Colonic mucosa (tissue), 4 donors: ENCODE measurements around the gene BTG1. TPM values are rescaled to one million over a fixed set of nuclear protein-coding genes. Genes with fewer than 3 reads are reported as not detected.
"Not testable (repeated sequence)": the region's sequence is repeated elsewhere in the genome, so short reads cannot be mapped to it uniquely, and the experiment has no call there.

Experiments
- DNase-seq: peaks from one replicate; pipeline ENCODE4 v3.0.0-alpha.2; 2020
- H3K27ac ChIP-seq: fragments of 200-600 bp; one replicate; pipeline ENCODE4 v1.8.0; 2021
- H3K27me3 ChIP-seq: fragments of 200-600 bp; one replicate; pipeline ENCODE4 v1.8.0; 2021
- H3K36me3 ChIP-seq: fragments of 200-600 bp; one replicate; pipeline ENCODE4 v1.8.0; 2021
- H3K4me1 ChIP-seq: fragments of 200-600 bp; one replicate; pipeline ENCODE4 v1.8.0; 2021; ENCODE audit warnings: mild to moderate bottlenecking
- H3K4me3 ChIP-seq: fragments of 200-600 bp; one replicate; pipeline ENCODE4 v1.8.0; 2021
- H3K9ac ChIP-seq, 2 donors: one replicate each; pipeline ENCODE4 v1.7.0; 2013; ENCODE audit warnings: control low read depth in 2 of 2, low read depth in 2 of 2, low read length in 2 of 2
- H3K9me3 ChIP-seq: fragments of 200-600 bp; one replicate; pipeline ENCODE4 v1.8.0; 2021
- intact Hi-C: fragments of 100-400 bp; cut with DNase I; formaldehyde crosslinking; loops from one replicate; pipeline ENCODE4 v1.14.1; 2022
- total RNA-seq, 2 donors: library from RNA; stranded (reverse); fragmentation: NEBNext Ultra II Directional in 1 of 2; extraction: Animal tissue kit (Norgen Biotek cat#: 25700) in 1 of 2; gene quantifications; one replicate each; pipeline ENCODE4 v1.2.1, GENCODE V29; 2021
- TF ChIP-seq, protein P1 (sequence below): fragments of 200-600 bp; IDR thresholded peaks from one replicate; pipeline ENCODE4 v1.8.0; 2022; ENCODE audit warnings: antibody characterized with exemption, mild to moderate bottlenecking
- donor health status: healthy.
- donor health status: DM: no; HTN: no; CAD: no.
- donor health status: DM: no; HTN: no; CAD: no.

Gene BTG1
- total RNA-seq, 2 donors from 2014 or later = 87.1 to 152 TPM

DNA sequence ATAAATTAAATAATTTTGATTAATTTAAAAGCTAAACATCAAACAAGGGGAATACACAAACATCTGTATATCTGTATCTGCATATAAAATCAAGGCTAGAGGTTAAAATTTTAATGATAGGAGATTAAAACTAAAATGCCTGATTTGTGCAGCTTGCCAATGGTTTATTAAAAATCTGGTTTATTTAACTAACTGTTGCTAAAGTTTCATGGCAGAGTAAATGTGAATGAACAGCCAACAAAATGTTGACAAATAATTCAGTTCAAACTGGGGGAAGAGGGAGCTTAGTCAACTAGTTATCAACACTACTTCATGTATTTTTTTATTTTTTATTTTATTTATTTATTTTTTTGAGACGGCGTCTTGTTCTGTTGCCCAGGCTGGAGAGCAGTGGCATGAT lies 43.0 kb downstream of the BTG1 start:
- no peaks in the 10 kb centered on the region for H3K4me1 ChIP-seq
- no peak overlapping the region for H3K9ac ChIP-seq
- no peaks in the 10 kb centered on the region for H3K9me3 ChIP-seq
- intact Hi-C loops = no loop called here
- DNase-seq = no peak
- H3K27ac ChIP-seq = no peak overlapping the region
- TF ChIP-seq, protein P1, sequence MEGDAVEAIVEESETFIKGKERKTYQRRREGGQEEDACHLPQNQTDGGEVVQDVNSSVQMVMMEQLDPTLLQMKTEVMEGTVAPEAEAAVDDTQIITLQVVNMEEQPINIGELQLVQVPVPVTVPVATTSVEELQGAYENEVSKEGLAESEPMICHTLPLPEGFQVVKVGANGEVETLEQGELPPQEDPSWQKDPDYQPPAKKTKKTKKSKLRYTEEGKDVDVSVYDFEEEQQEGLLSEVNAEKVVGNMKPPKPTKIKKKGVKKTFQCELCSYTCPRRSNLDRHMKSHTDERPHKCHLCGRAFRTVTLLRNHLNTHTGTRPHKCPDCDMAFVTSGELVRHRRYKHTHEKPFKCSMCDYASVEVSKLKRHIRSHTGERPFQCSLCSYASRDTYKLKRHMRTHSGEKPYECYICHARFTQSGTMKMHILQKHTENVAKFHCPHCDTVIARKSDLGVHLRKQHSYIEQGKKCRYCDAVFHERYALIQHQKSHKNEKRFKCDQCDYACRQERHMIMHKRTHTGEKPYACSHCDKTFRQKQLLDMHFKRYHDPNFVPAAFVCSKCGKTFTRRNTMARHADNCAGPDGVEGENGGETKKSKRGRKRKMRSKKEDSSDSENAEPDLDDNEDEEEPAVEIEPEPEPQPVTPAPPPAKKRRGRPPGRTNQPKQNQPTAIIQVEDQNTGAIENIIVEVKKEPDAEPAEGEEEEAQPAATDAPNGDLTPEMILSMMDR = no peak
- H3K27me3 ChIP-seq = no peaks in the 10 kb centered on the region
- no peak overlapping the region for H3K4me3 ChIP-seq
- no peaks in the 10 kb centered on the region for H3K36me3 ChIP-seq

DNA sequence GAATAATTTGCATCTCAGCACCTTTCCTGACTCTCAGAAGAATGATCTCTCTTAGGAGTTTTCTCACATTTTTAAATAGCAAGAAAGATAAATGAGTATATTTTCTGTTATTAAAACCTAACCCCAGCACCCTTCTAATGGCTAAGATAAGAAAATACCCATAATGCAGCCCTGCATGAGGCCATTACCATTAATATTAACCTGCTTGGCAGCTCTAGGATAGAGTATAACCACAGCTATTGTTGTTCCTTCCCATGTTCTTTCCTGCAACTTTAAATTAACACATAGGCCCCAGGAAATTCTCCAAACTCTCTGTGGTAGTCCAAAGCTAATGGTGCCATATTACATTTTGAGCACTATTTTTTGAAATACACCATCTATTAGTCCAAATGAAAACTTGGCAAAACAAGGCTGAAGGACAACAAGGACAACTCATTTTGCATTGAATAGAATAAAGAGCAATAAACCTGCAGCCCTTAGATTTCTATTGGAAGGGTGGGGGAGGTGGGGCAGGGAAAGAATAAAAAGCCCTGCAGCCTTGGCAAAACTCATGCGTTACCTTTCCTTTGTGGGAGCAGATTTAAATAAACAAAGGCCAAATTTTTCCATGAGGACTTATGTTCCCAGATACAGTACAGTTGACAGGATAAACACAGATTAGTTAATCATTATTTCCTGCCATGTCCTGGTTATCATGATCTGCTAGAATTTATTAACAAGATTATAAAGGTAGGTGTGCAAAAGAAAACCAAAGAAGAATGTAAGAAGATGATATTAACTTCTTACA lies 46.9 kb downstream of the BTG1 start:
- H3K36me3 ChIP-seq = no peaks in the 10 kb centered on the region
- intact Hi-C loops = no loop called here
- H3K4me1 ChIP-seq = no peaks in the 10 kb centered on the region
- TF ChIP-seq, protein P1 = no peak
- no peak overlapping the region for H3K27ac ChIP-seq
- H3K9me3 ChIP-seq = no peaks in the 10 kb centered on the region
- H3K4me3 ChIP-seq = no peak overlapping the region
- DNase-seq = no peak
- H3K27me3 ChIP-seq = no peaks in the 10 kb centered on the region
- H3K9ac ChIP-seq = no peak overlapping the region

DNA sequence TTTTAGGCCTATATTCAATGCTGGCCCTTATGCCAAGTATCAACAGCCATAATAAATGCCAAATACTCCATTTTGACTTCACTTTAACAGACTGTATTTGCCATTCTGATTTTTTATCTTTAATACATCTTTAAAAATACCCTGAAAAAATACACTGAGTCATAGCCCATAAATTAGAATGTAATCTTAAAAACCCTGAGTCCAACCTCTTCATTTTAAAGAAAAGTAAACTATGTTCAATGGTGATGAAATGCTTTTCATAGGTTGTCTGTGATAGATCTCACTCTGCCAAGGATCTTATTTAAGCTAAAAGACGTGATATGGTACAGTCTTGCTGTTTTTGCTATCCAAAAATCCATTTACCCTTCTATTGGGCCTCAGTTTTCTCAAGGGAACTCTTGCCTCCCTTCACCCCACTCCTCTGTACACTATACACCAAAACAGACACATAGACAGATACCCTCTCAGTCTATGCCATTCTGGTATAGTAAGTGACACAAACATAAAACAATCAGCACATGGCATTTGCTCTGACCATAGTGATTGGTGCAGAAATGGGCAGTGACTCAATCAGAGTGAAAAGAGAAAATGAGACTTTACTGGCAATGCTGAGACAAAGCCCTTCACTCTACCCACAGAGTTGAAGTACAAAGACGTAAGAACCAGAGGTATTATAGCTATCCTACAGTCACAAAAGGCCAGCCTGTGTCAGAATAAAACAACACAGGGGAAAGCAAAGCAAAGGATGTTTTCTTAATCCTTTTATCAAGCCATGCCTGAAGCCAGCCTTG lies 49.1 kb downstream of the BTG1 start:
- Histone ChIP-seq H3K9ac (no peak overlapping the region), H3K27me3 (no peaks in the 10 kb centered on the region), H3K9me3 (no peaks in the 10 kb centered on the region), H3K36me3 (no peaks in the 10 kb centered on the region), H3K4me3 (no peak overlapping the region), H3K27ac (no peak overlapping the region), H3K4me1 (no peaks in the 10 kb centered on the region)
- no peak for DNase-seq
- TF ChIP-seq, protein P1 = no peak
- intact Hi-C loops = no loop called here

DNA sequence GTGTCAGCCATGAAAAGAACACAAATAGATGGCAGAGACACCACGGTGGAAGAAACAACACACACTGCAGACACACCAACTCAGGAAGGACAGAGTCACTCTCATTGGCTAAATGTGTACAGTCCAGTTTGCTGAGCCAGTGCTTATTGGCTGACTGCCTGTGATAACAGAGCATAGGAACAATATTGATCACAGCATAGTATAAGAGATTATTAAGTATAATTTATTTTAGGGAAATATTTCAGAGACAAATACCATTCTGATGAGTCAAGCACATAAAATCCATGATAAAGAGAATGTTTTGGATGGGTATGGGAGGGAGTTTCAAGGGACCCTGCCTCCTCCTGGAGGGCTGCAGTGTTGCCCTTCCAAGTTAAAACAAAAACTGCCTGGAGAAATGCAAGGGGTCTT lies 50.9 kb downstream of the BTG1 start:
- Histone ChIP-seq H3K27me3 (no peaks in the 10 kb centered on the region), H3K9me3 (no peaks in the 10 kb centered on the region), H3K27ac (no peak overlapping the region), H3K36me3 (no peaks in the 10 kb centered on the region), H3K4me1 (no peaks in the 10 kb centered on the region), H3K9ac (no peak overlapping the region), H3K4me3 (no peak overlapping the region)
- intact Hi-C loops = no loop called here
- no peak for DNase-seq
- TF ChIP-seq, protein P1 = no peak

DNA sequence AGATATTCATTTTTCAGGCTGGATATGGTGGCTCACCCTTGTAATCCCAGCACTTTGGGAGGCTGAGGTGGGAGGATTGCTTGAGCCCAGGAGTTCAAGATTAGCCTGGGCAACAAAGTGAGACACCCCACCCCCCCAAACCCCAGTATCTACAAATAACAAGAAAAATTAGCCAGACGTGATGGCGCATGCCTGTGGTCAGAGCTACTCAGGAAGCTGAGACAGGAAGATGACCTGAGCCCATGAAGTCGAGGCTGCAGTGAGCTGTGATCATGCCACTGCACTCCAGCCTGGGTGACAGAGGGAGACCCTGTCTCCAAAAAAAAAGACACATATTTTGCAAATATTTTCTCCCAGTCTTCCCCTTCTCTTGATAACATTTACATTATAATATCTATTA lies 51.3 kb downstream of the BTG1 start:
- intact Hi-C loops, DNase-seq: not testable (repeated sequence)

More for the DNA sequence above, 51.3 kb downstream of the BTG1 start:
- H3K9me3 ChIP-seq, H3K27me3 ChIP-seq, H3K36me3 ChIP-seq, H3K9ac ChIP-seq, H3K4me3 ChIP-seq, H3K4me1 ChIP-seq, H3K27ac ChIP-seq: not testable (repeated sequence)
